Measurements from ENCODE around the gene NFASC.

Gene NFASC

GRCh38 chr1:204983136-204983535 is 112.5 kb downstream of the NFASC start:
- no peak for DNase-seq (ENCODE audit: low spot score)

GRCh38 chr1:204983881-204984280 is 113.2 kb downstream of the NFASC start:
- no peak for DNase-seq (ENCODE audit: low spot score)

GRCh38 chr1:204984499-204984898 is 113.8 kb downstream of the NFASC start:
- no peak for DNase-seq (ENCODE audit: low spot score)

GRCh38 chr1:204986181-204986580 is 115.5 kb downstream of the NFASC start:
- DNase-seq (ENCODE audit: low spot score) = no peak

- DNase-seq (ENCODE audit: low spot score) = no peak
Measured at GRCh38 chr1:204987689-204988088, 117.0 kb downstream of the NFASC start.

GRCh38 chr1:204988196-204988595 is 117.5 kb downstream of the NFASC start:
- DNase-seq (ENCODE audit: low spot score) = no peak

- peak; percentile 92 for DNase-seq (ENCODE audit: low spot score)
Measured at GRCh38 chr1:204989266-204990058, 118.8 kb downstream of the NFASC start.

- DNase-seq (ENCODE audit: low spot score) = no peak
Measured at GRCh38 chr1:204990059-204990664, 119.5 kb downstream of the NFASC start.

- no peak for DNase-seq (ENCODE audit: low spot score)
Measured at GRCh38 chr1:204990721-204991341, 120.2 kb downstream of the NFASC start.

- no peak for DNase-seq (ENCODE audit: low spot score)
Measured at GRCh38 chr1:204991342-204991844, 120.7 kb downstream of the NFASC start.

- DNase-seq (ENCODE audit: low spot score) = no peak
Measured at GRCh38 chr1:204992201-204992997, 121.7 kb downstream of the NFASC start.

GRCh38 chr1:204992998-204993314 is 122.3 kb downstream of the NFASC start:
- no peak for DNase-seq (ENCODE audit: low spot score)

- no peak for DNase-seq (ENCODE audit: low spot score)
Measured at GRCh38 chr1:204994086-204994862, 123.6 kb downstream of the NFASC start.

- DNase-seq (ENCODE audit: low spot score) = no peak
Measured at GRCh38 chr1:204996981-204997380, 126.3 kb downstream of the NFASC start.

- DNase-seq (ENCODE audit: low spot score) = no peak
Measured at GRCh38 chr1:204997591-204998355, 127.1 kb downstream of the NFASC start.

GRCh38 chr1:205001162-205001561 is 130.5 kb downstream of the NFASC start:
- DNase-seq (ENCODE audit: low spot score) = no peak

GRCh38 chr1:205002705-205003104 is 132.0 kb downstream of the NFASC start:
- no peak for DNase-seq (ENCODE audit: low spot score)

GRCh38 chr1:205003358-205004131 is 132.9 kb downstream of the NFASC start:
- DNase-seq (ENCODE audit: low spot score) = no peak

GRCh38 chr1:205004351-205004750 is 133.7 kb downstream of the NFASC start:
- no peak for DNase-seq (ENCODE audit: low spot score)

- no peak for DNase-seq (ENCODE audit: low spot score)
Measured at GRCh38 chr1:205008896-205009295, 138.2 kb downstream of the NFASC start.

Data from AG08396 (cell line).